CD4-positive, alpha-beta T cell (primary cell): ENCODE measurements around the gene MYOF. TPM values are rescaled to one million over a fixed set of nuclear protein-coding genes. Genes with fewer than 3 reads are reported as not detected.

Experiments used
- ATAC-seq: fragments of 200-7000 bp; cut with Tn5 transposase; one replicate; pipeline ENCODE4 v1.10.0; 2022; ENCODE audit warnings: mild to moderate bottlenecking; ENCODE audit not compliant: poor library complexity
- CTCF ChIA-PET: fragments of 350-600 bp; sonication (Branson Sonifier 250); formaldehyde crosslinking; loops from one replicate; lab custom pipeline; 2021; ENCODE audit warnings: antibody characterized with exemption, inconsistent platforms; lab: Charles Lee
- POLR2A ChIA-PET: fragments of 350-600 bp; sonication (Branson Sonifier 250); formaldehyde crosslinking; loops from one replicate; lab custom pipeline; 2021; ENCODE audit warnings: antibody characterized with exemption, inconsistent platforms; lab: Charles Lee
- DNase-seq, 14 experiments: peaks; one replicate each; pipeline ENCODE4 v3.0.0-alpha.2; 2013 to 2020; ENCODE audit warnings: mixed read lengths in 2 of 14
- H3K27ac ChIP-seq, 2 donors: one replicate each; pipeline versions ENCODE4 v1.5.1 to v1.7.0; 2013; ENCODE audit warnings: low read length in 2 of 2, low read depth in 1 of 2, mild to moderate bottlenecking in 1 of 2
- H3K27me3 ChIP-seq, 2 experiments: 1 replicate in 1 of 2; 2 replicates in 1 of 2; pipeline versions ENCODE4 v1.6.1 to v1.7.0; 2013; ENCODE audit warnings: low read length in 2 of 2, control low read depth in 1 of 2, mild to moderate bottlenecking in 1 of 2, moderate library complexity in 1 of 2; ENCODE audit not compliant: insufficient read depth in 2 of 2, control insufficient read depth in 1 of 2
- H3K36me3 ChIP-seq: one replicate; pipeline ENCODE4 v1.6.1; 2013; ENCODE audit warnings: low read length, control low read depth; ENCODE audit not compliant: insufficient read depth
- H3K4me1 ChIP-seq: one replicate; pipeline ENCODE4 v1.6.1; 2013; ENCODE audit warnings: low read length, control low read depth; ENCODE audit not compliant: insufficient read depth
- H3K4me3 ChIP-seq: one replicate; pipeline ENCODE4 v1.5.1; 2013; ENCODE audit warnings: mild to moderate bottlenecking, low read length, moderate library complexity
- H3K9me3 ChIP-seq, 2 experiments: 1 replicate in 1 of 2; 2 replicates in 1 of 2; pipeline versions ENCODE4 v1.6.1 to v1.7.0; 2013; ENCODE audit warnings: low read length in 2 of 2, mild to moderate bottlenecking in 2 of 2, control low read depth in 1 of 2, moderate library complexity in 1 of 2; ENCODE audit not compliant: control insufficient read depth in 1 of 2, insufficient read depth in 1 of 2
- H3K27ac Mint-ChIP-seq: one replicate; pipeline ENCODE4 v1.8.0; 2020; ENCODE audit warnings: mixed read lengths
- H3K27me3 Mint-ChIP-seq: one replicate; pipeline ENCODE4 v1.8.0; 2021; ENCODE audit warnings: mixed read lengths
- H3K36me3 Mint-ChIP-seq: one replicate; pipeline ENCODE4 v1.8.0; 2021; ENCODE audit warnings: low read depth, mixed read lengths
- H3K4me1 Mint-ChIP-seq: one replicate; pipeline ENCODE4 v1.8.0; 2021; ENCODE audit warnings: low read depth, mixed read lengths
- H3K4me3 Mint-ChIP-seq: one replicate; pipeline ENCODE4 v1.8.0; 2020; ENCODE audit warnings: mild to moderate bottlenecking, mixed read lengths
- H3K9me3 Mint-ChIP-seq: one replicate; pipeline ENCODE4 v1.8.0; 2020; ENCODE audit warnings: mixed read lengths
- intact Hi-C, 2 experiments: fragments of 100-400 bp; cut with DNase I in 1 of 2; cut with micrococcal nuclease in 1 of 2; formaldehyde crosslinking; loops; one replicate each; pipeline versions ENCODE4 v1.15.1 to v1.9.0; 2023 to 2025; cut with DNase I, micrococcal nuclease
- total RNA-seq, 174 experiments: library from RNA in 2 of 174; stranded (reverse) in 2 of 174; gene quantifications; one replicate each; pipeline ENCODE4 v1.2.3 and lab custom pipeline; 2021 to 2026
- TF ChIP-seq, protein P1 (sequence below): fragments of 200-600 bp; IDR thresholded peaks from one replicate; pipeline ENCODE4 v1.8.0; 2022; ENCODE audit warnings: antibody characterized with exemption, mild to moderate bottlenecking

Gene MYOF
- total RNA-seq, 2 experiments from 2014 or later: 0.14 to 0.27 TPM

DNA sequence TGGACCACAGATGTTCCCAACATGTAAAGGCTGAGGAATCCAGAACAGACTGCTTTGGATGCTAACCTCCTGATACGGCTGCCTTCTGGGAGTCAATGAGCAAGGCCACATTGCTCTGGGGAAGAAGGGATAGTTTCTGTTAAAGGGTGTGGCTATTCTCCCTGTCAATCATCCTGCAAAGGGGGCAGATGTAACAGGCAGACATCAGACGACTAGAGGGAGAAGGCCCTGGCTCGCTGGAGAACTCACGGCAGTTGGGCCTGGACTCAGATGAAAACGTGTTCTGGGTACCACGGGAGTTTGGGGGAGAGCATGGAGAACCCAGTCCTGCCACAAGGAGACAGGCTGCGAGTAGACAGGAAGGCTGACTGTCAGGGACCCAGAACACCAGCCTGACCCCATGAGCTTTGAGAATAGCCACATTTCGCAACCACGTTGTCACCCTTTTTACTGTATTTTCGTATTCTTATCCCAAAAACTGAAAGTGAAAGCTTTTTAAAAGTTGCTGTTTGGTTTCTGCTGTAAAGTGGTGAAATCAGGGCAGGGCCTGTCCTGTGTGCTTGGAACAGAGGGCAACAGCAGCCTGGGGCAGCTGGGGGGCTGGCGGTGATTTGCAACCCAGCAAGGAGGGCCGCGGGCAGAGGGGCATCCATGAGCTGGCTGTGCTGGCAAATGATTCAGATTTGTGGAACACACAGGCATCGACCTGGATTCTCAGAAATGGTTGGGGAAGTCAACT lies 95.3 kb downstream of the MYOF start:
- Mint-ChIP-seq H3K9me3 (no peaks in the 10 kb centered on the region), H3K36me3 (no peaks in the 10 kb centered on the region), H3K27me3 (no peaks in the 10 kb centered on the region), H3K27ac (no peak overlapping the region), H3K4me3 (no peak overlapping the region), H3K4me1 (peaks cover 30% of the 10 kb centered on the region)
- Histone ChIP-seq H3K27ac (no peak overlapping the region), H3K9me3 (no peaks in the 10 kb centered on the region), H3K4me3 (no peak overlapping the region), H3K36me3 (no peaks in the 10 kb centered on the region), H3K27me3 (no peaks in the 10 kb centered on the region), H3K4me1 (peaks cover 16% of the 10 kb centered on the region)
- intact Hi-C loops: no loop called here
- DNase-seq (peak in 3 of 14 experiments; percentile 46 to 63 (median 49)), ATAC-seq (no peak)
- CTCF ChIA-PET: interaction anchor here (1.3 to 1.5 kb wide), 2 partner anchors 11 to 95 kb away, joined by 3 read pairs; partner anchors contain the start of gene MYOF
- TF ChIP-seq, protein P1, sequence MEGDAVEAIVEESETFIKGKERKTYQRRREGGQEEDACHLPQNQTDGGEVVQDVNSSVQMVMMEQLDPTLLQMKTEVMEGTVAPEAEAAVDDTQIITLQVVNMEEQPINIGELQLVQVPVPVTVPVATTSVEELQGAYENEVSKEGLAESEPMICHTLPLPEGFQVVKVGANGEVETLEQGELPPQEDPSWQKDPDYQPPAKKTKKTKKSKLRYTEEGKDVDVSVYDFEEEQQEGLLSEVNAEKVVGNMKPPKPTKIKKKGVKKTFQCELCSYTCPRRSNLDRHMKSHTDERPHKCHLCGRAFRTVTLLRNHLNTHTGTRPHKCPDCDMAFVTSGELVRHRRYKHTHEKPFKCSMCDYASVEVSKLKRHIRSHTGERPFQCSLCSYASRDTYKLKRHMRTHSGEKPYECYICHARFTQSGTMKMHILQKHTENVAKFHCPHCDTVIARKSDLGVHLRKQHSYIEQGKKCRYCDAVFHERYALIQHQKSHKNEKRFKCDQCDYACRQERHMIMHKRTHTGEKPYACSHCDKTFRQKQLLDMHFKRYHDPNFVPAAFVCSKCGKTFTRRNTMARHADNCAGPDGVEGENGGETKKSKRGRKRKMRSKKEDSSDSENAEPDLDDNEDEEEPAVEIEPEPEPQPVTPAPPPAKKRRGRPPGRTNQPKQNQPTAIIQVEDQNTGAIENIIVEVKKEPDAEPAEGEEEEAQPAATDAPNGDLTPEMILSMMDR: no peak
- POLR2A ChIA-PET: interaction anchor here (1.2 kb wide), 1 partner anchor 27 kb away, joined by 3 read pairs; no protein-coding TSS in a partner anchor

DNA sequence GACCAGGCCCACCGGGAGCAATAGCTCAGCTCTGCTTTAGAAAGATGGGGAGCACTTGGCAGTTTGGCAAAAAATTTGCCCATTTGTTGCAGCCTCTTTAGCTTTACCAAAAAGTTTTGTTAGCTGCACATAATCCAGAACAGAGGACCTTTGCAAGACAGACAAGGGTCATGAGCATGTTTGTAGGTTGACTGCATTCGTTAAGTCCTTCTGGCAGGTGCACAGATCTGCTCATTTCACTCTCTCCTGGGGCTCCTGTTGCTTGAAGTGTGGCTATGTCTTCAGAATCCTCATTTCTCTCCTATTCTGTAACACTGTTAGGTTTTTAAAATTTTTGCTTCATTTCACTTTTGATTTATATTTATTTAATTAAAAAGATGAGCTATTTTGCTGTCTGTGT lies 96.8 kb downstream of the MYOF start:
- ChIA-PET CTCF (no interaction called here), POLR2A (no interaction called here)
- ATAC-seq (no peak), DNase-seq (no peak)
- Histone ChIP-seq H3K4me3 (no peak overlapping the region), H3K27me3 (no peaks in the 10 kb centered on the region), H3K9me3 (no peaks in the 10 kb centered on the region), H3K4me1 (peaks cover 16% of the 10 kb centered on the region), H3K27ac (no peak overlapping the region), H3K36me3 (no peaks in the 10 kb centered on the region)
- TF ChIP-seq, protein P1: no peak
- intact Hi-C loops: no loop called here
- H3K4me1 Mint-ChIP-seq: peaks cover 24% of the 10 kb centered on the region
- H3K9me3 Mint-ChIP-seq: no peaks in the 10 kb centered on the region
- no peak overlapping the region for H3K4me3 Mint-ChIP-seq
- H3K36me3 Mint-ChIP-seq: no peaks in the 10 kb centered on the region
- no peaks in the 10 kb centered on the region for H3K27me3 Mint-ChIP-seq
- no peak overlapping the region for H3K27ac Mint-ChIP-seq

DNA sequence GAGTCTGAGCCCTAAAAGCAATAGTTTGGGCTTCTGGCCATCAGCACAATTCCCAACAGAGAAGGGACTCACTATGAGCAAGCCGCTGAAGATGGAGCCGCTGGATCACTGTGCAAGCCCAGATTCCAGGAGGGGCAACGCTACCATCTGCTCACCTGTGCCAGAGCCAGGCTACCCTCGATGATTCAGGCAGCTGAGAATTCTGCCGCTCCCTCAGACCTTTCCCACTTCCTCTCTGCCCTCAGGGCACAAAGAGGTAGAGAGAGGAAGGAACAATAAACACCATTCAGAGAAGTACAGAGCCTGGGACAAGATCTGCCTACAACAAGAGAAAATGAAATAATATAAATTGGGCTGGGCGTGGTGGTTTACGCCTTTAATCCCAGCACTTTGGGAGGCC lies 98.1 kb downstream of the MYOF start:
- CTCF ChIA-PET: no interaction called here

More for the DNA sequence above, 98.1 kb downstream of the MYOF start:
- intact Hi-C loops: no loop called here
- Mint-ChIP-seq H3K27me3 (no peaks in the 10 kb centered on the region), H3K27ac (no peak overlapping the region), H3K9me3 (no peaks in the 10 kb centered on the region), H3K36me3 (no peaks in the 10 kb centered on the region), H3K4me3 (no peak overlapping the region), H3K4me1 (peaks cover 31% of the 10 kb centered on the region)
- DNase-seq (no peak), ATAC-seq (no peak)
- Histone ChIP-seq H3K4me1 (peaks cover 21% of the 10 kb centered on the region), H3K4me3 (no peak overlapping the region), H3K27ac (no peak overlapping the region), H3K27me3 (no peaks in the 10 kb centered on the region), H3K9me3 (no peaks in the 10 kb centered on the region), H3K36me3 (no peaks in the 10 kb centered on the region)
- TF ChIP-seq, protein P1: no peak
- POLR2A ChIA-PET: no interaction called here
